IPS-18c (cell line): ENCODE measurements around the gene SLCO4C1.
A peak's percentile ranks its signal among the peaks of the same experiment; 100 is the strongest.
"Not testable (repeated sequence)": the region's sequence is repeated elsewhere in the genome, so short reads cannot be mapped to it uniquely, and the experiment has no call there.

ENCODE experiments used
- H3K4me3 ChIP-seq: 2 replicates; pipeline ENCODE4 v1.7.0; 2013; ENCODE audit warnings: low read depth, mild to moderate bottlenecking, low read length, moderate library complexity; ENCODE audit not compliant: insufficient read depth
- H3K9me3 ChIP-seq: one replicate; pipeline ENCODE4 v1.6.1; 2013; ENCODE audit warnings: mild to moderate bottlenecking, low read length, moderate library complexity; ENCODE audit not compliant: control insufficient read depth, insufficient read depth

The SLCO4C1 gene, protein sequence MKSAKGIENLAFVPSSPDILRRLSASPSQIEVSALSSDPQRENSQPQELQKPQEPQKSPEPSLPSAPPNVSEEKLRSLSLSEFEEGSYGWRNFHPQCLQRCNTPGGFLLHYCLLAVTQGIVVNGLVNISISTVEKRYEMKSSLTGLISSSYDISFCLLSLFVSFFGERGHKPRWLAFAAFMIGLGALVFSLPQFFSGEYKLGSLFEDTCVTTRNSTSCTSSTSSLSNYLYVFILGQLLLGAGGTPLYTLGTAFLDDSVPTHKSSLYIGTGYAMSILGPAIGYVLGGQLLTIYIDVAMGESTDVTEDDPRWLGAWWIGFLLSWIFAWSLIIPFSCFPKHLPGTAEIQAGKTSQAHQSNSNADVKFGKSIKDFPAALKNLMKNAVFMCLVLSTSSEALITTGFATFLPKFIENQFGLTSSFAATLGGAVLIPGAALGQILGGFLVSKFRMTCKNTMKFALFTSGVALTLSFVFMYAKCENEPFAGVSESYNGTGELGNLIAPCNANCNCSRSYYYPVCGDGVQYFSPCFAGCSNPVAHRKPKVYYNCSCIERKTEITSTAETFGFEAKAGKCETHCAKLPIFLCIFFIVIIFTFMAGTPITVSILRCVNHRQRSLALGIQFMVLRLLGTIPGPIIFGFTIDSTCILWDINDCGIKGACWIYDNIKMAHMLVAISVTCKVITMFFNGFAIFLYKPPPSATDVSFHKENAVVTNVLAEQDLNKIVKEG

DNA sequence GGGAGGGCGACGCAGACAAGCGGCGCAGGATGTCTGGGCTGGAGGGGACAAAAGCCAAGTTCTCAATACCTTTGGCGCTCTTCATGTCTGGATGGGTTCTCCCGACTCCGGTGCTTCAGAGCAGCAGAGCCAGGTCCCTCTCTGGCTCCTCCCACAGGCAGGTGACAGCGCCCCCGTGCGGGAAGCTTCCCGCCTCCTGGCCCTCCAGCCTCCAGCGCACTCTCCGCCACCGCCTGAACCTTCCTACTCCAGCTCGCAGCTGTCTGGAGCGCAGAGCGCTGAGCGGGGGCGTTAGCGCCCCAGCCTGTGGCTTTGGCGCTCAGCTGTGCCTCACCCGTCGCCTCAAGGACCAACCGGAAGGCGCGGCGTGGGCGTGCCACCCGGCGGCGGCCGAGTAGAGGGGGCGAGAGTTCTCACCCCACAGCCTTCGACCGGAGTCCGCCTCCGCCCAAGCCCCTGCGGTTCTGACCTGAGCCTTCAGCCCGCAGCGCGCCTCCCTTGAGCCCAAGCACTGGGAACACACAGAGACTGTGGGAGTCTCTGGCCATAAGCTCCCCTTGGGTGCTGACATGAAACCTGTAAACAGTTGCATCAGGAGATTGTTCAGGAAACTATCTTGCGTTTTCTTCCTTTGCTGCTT is at the start of gene SLCO4C1:
Gene SLCO4C1, minus strand, starts transcription at position 107 of the 640 bp plus-strand sequence. Its CDS starts 22 bp downstream, at position 85.
- peak within 1 kb of the TSS; percentile 77 for H3K4me3 ChIP-seq
- no peaks in the 10 kb centered on the region for H3K9me3 ChIP-seq

DNA sequence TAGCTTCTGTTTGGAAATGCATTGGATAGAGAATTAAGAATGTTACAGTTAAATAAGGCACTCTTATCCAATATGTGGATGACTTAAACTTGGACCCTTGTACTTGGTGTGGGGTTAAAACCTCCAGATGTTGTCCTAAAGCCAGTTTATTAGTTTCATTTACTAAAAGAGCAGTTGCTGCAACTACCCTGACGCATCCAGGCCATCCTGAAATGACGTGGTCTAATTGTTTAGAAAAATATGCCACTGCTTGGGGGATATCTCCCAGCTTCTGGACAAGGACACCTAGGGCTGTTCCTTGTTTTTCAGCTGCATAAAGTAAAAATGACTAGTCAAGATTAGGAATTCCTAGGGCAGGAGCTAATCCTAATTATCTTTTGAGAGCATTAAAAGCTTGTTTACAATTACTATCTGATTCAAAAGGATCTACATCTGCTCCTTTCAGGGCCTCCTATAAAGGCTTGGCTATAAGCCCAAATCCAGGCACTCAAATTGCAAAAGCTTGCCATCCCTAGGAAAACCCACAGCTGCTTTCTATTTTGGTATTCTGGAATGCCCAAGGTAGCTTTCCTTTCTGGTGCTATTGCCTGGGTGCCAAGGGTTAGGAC is 45.7 kb upstream of the SLCO4C1 start:
- no peak overlapping the region for H3K4me3 ChIP-seq
- H3K9me3 ChIP-seq: no peaks in the 10 kb centered on the region

DNA sequence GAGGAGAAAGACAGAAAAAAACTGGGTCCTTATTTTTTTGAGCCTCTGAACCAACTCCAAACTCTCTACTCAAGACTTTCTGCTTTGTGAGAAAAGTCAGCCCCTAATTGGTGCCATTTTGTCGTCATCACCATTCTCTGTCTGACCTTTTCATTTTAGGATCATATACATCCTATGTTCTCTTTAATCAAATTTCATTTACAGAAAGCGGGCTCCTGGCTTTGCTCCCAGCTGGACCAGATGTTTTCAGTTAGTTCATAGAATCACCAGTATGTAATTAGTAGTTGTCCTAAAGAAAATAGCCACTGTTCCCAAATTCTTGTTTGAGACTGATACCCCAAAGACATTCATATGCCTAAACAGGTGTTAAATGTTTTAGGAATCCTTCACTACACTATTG is 28.6 kb upstream of the SLCO4C1 start:
- Histone ChIP-seq H3K4me3 (no peak overlapping the region), H3K9me3 (no peaks in the 10 kb centered on the region)

DNA sequence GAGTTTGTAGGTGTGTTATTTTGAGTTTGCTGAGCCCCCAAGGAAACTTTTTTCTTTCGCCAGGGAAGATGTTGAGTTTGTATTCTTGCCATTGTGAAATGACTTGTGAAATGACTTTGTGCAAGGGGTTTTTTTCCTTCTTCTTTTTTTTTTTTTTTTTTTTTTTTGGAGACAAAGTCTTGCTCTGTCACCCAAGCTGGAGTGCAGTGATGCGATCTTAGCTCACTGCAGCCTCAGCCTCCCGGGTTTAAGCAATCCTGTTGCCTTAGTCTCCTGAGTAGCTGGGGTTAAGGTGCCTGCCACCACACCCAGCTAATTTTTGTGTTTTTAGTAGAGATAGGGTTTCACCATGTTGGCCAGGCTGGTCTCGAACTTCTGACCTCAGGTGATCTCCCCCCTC is 22.7 kb upstream of the SLCO4C1 start:
- not testable (repeated sequence) for H3K9me3 ChIP-seq, H3K4me3 ChIP-seq

DNA sequence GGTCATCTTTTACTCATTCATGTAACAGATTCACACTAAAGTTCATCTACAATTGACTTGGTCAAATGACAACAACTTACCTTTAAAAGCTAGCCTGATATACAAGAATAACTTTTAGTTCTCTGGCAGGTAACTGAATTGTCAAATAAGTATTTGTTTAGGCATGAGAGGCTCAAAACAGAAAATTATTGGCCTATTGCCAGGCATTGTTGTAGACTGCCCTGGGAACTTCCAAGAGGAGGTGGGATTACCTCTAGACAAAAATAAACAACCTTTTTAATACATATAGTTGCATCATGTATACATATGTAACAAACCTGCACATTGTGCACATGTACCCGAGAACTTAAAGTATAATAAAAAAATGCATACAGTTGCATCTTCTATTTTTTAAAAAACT is 18.2 kb upstream of the SLCO4C1 start:
- Histone ChIP-seq H3K9me3 (no peaks in the 10 kb centered on the region), H3K4me3 (no peak overlapping the region)

DNA sequence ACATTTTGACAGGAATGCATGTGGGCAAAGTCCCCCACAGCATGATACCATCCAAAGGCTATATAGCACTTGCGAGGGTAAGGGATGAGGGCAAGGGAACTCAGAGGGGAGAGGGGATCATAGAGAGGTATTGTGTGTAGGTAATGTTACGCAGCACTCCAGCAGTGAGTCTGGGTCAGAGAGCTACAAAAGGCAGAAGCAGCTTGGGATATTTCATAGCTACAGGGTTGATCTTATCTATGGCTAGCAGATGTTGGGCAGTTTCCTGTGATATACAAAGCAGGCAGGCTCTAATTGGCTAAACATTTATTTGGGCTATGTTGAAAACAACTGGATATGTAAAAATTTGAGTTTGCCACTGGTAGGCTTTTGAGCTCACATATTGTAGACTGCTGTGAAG is 17.8 kb upstream of the SLCO4C1 start:
- H3K9me3 ChIP-seq: no peaks in the 10 kb centered on the region
- no peak overlapping the region for H3K4me3 ChIP-seq

DNA sequence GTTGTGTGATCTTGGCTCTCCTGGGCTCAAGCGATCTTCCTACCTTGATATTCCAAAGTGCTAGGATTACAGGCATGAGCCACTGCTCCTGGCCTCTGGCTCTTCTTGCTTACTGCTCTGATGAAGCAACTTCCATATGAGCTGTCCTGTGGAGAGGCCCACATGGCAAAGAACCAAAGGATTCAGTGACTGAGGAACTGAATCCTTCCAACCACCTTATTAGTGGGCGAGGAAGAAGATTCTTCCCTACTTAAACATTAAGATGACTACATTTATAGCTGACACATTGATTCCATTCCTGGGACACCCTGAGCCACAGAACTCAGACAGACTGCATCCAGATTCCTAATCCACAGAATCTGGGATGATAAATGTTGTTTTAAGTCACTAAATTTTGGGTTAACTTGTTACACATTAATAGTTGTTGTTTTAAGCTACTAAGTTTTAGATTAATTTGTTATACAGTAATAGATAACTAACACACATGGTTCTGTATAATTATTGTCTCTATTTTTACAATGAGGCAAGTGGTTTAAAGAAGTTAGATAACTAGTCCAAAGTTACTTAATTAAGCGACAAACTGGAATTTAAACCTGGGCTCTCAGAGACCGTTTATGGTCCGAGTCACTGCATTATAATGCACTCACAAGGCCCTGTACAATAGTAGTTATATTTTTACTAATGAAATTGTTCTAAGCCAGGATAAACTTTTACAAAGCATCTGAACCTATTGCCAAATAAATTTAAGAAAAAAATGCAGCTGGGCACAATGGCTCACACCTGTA is 16.7 kb upstream of the SLCO4C1 start:
- Histone ChIP-seq H3K4me3 (no peak overlapping the region), H3K9me3 (no peaks in the 10 kb centered on the region)

DNA sequence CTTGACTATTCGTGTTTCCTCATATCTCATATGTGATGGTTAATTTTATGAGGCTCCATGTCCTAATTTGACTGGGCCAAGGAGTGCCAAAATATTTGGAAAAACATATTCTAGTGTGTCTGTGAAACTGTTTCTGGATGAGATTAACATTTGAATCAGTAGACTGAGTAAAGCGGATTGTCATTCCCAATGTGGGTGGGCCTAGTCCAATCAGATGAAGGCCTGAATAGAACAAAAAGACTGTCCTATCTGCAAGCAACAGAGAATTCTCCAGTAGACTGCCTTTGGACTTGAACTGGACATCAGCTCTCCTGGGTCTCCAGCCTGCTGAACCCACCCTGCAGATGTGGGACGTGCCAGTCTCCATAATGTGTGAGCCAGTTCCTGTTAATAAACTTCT is 13.5 kb upstream of the SLCO4C1 start:
- H3K4me3 ChIP-seq: no peak overlapping the region
- no peaks in the 10 kb centered on the region for H3K9me3 ChIP-seq

DNA sequence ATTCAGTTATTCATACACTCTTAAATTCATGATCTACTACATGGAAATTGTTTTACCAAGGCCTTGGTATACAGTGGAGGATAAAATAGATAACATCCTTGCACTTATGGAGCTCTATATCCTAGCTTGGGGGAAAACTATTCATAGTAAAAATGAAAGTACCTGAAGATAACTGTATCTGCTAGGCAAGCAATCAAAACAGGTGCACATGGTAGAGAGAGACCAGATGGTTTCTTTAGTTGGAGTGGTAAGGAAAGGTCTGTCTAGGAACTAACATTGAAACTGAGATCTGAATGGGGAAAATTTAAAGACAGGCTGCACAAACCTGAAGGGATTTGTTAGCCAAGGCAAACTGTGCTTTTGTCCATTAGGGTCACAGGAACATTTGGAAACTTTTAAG is 11.1 kb upstream of the SLCO4C1 start:
- no peaks in the 10 kb centered on the region for H3K9me3 ChIP-seq
- H3K4me3 ChIP-seq: no peak overlapping the region

DNA sequence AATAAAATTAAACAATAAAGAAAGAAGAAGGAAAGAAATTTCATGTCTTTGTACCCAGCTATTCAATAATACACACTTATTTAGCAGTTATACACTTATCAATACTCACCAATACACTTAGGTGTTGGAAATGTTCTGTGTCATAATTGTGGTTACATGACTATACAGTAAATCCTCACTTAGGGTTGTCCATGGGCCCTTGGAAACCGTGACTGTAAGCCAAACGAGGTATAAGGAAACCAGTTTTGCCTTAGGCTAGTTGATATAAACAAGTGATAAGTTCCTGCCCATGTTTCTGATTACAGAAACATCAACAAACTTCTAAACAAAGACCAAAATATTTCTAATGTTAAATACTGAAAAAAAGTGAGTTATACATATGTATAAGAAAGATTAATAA is 10.0 kb upstream of the SLCO4C1 start:
- H3K4me3 ChIP-seq: no peak overlapping the region
- no peaks in the 10 kb centered on the region for H3K9me3 ChIP-seq

DNA sequence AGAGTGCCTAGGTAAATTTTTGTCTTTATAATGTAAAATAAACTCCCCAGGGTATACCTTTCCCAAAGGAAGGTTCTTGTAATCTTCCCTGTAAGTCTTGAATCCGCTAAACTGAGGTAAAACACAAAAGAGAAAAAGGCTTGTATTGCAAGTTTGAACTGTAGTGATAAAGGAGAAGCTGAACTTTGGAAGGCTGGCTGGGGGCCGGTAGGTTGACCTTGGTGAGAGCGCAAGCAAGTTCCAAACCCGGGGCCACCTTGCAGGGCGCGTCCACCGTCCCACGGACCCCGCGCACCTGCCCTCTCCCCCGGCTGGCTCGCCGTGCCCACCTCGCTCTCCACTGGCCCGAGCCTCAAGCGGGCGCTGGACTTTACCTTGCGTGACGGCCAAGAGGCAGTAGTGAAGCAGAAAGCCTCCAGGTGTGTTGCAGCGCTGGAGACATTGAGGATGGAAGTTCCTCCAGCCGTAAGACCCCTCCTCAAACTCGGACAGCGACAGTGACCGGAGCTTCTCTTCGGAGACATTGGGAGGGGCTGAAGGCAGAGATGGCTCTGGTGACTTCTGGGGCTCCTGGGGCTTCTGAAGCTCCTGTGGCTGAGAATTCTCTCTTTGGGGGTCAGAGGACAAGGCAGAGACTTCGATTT is 428 bp downstream of the SLCO4C1 start:
- H3K9me3 ChIP-seq: no peaks in the 10 kb centered on the region
- peak overlapping the region; percentile 77 for H3K4me3 ChIP-seq

DNA sequence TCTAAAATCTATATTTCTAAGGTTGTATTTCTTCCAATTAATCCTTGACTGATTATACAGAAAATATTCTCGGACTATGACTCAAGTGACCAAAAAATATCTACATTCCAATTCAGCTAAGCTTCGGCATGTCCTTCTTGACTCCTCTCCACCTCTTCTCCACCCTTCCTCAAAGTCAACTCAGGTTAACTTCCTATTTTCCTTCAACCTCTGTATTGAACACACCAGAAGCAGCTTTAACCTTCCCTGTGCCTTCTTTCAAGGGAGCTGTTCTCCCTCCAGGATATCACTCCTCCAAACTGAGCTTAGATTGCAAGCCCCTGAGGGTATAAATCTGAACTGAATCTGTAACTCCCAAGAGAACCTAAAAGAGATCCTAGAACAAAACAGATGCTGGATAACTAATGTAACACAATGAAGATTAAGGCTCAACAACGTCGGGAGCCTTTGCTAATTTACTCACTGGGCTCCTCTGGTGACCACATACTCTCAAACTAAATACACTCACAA is 1.1 kb downstream of the SLCO4C1 start:
- no peaks in the 10 kb centered on the region for H3K9me3 ChIP-seq
- H3K4me3 ChIP-seq: peak overlapping the region; percentile 77; the same call in 1 of the 2 replicates

DNA sequence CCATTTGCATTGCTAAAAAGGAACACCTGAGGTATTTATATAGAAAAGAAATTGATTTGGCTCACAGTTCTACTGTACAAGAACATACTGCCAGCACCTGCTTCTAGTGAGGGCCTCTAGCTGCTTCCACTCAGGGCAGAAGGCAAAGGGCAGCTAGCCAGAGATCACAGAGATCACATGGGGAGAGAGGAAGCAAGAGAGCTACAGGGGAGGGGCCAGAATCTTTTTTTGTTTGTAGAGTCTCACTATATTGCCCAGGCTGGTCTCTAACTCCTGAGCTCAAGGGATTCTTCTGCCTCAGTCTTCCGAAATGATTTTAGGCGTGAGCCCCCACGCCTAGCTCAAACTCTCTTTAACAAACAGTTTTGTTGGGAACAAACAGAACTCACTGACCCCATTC is 6.1 kb downstream of the SLCO4C1 start:
- Histone ChIP-seq H3K4me3 (no peak overlapping the region), H3K9me3 (no peaks in the 10 kb centered on the region)

DNA sequence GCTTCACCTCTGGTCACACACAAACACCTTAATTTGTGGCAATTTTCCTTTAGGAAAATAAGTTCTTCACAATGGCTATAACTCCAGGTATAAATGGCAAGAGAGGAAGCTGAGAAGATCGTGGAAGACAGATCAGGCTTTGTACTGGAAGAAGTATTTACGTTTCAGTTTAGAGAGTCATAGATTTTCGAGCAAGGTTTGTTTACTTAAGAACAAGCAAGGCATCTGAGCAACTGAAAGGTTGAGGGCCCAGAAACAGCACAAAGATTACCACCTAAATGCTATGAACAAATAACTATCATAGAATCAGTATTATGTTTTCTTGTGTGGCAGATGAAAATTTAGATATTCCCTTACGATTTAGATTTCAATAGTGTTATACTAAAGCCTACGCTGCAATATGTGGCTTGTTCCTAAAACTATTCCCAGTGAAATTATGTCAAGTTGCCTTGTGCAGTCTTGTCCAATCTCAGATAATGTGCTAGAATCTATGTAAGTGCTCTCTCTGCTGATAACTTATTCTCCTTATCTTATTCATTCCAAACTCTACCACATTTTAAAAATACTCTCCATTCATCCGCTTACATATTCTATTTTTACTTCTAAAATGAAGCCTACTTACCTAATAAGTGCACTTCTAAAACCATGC is 6.7 kb downstream of the SLCO4C1 start:
- Histone ChIP-seq H3K9me3 (no peaks in the 10 kb centered on the region), H3K4me3 (no peak overlapping the region)

DNA sequence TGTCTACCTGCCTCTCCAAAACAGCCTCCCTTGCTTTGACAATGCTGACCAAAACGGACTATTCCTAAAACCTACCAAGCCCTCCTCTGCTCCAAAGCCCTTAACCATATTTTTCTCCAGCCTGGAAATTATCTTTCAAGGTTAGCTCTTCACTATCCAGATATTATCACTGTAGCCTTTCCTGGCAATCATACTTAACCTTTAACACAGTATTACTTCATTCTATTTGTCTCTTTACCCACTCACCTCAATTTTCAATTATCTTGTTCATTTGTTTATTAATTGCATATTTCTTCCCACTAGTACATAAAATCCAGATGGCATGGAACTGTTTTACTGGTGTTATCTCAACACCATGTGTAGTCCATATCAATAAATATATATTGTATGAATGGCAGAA is 7.5 kb downstream of the SLCO4C1 start:
- H3K9me3 ChIP-seq: no peaks in the 10 kb centered on the region
- no peak overlapping the region for H3K4me3 ChIP-seq

DNA sequence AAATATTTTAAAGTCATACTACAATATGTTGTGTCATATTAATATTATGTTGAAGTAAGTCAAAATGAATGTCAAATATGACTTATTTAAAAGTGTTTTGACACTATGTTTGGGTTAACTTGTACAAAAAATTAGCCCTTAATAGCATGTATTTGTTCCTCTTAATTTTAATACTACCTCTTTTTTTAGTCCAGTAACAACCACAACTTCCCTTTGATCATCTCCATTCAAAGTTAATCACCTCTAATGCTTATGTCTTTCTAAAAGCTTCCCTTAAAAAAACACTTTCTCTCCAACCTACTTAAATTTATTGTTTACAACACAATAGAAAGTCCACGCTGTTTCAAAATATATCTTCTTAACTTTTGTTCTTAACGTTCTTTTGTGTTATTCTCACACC is 9.6 kb downstream of the SLCO4C1 start:
- no peak overlapping the region for H3K4me3 ChIP-seq
- no peaks in the 10 kb centered on the region for H3K9me3 ChIP-seq
